Erythroblast (primary cell): ENCODE results near the gene KCNK16.

Source experiments
- GATA1 ChIP-seq: IDR thresholded peaks from 2 replicates; pipeline ENCODE4 v1.6.1; 2011; ENCODE audit warnings: low read depth, mild to moderate bottlenecking, control low read depth, low read length, moderate library complexity
- POLR2A ChIP-seq: IDR thresholded peaks from 2 replicates; pipeline ENCODE4 v1.6.1; 2011; ENCODE audit warnings: mild to moderate bottlenecking, low read length

GRCh38 chr6:39333644-39334438, 11.3 kb upstream of the KCNK16 start:
- no peak for TF ChIP-seq POLR2A
- no peak for TF ChIP-seq GATA1
